ENCODE results near the gene KCNN1. TPM values are rescaled to one million over a fixed set of nuclear protein-coding genes. Genes with fewer than 3 reads are reported as not detected.
"Not testable (repeated sequence)": the region's sequence is repeated elsewhere in the genome, so short reads cannot be mapped to it uniquely, and the experiment has no call there.

KCNN1 gene
- total RNA-seq, result 0.52 TPM

GRCh38 chr19:17966550-17967256 lies at the start of gene KCNN1:
Gene KCNN1, plus strand, starts transcription at chr19:17967107. Its CDS starts 6,782 bp downstream, at chr19:17973889.
- no peak within 1 kb of the TSS for H3K9ac ChIP-seq (ENCODE audit: low read depth in 1 of 3, low read length in 3 of 3)
- H3K27me3 ChIP-seq (ENCODE audit: control insufficient read depth in 3 of 3, insufficient read depth in 3 of 3, low read length in 3 of 3), result peaks cover 28 to 53% (median 53%) of the 10 kb centered on the region in 3 donors
- no peaks in the 10 kb centered on the region for H3K9me3 ChIP-seq (ENCODE audit: control insufficient read depth in 3 of 3, low read length in 3 of 3)
- H3K36me3 ChIP-seq (ENCODE audit: control insufficient read depth in 3 of 3, insufficient read depth in 3 of 3, low read length in 3 of 3), result no peaks in the 10 kb centered on the region
- H3K4me3 ChIP-seq (ENCODE audit: low read length in 3 of 3), result no peak within 1 kb of the TSS
- H3K27ac ChIP-seq (ENCODE audit: low read depth, low read length), result no peak within 1 kb of the TSS
- peaks cover 0 to 2% (median 0%) of the 10 kb centered on the region in 3 donors for H3K4me1 ChIP-seq (ENCODE audit: control insufficient read depth in 3 of 3, insufficient read depth in 3 of 3, low read length in 3 of 3)

GRCh38 chr19:17918151-17918550 lies 48.8 kb upstream of the KCNN1 start:
- not testable (repeated sequence) for H3K36me3 ChIP-seq (ENCODE audit: control insufficient read depth in 3 of 3, insufficient read depth in 3 of 3, low read length in 3 of 3); H3K27me3 ChIP-seq (ENCODE audit: control insufficient read depth in 3 of 3, insufficient read depth in 3 of 3, low read length in 3 of 3); H3K27ac ChIP-seq (ENCODE audit: low read depth, low read length); H3K4me3 ChIP-seq (ENCODE audit: low read length in 3 of 3); H3K9ac ChIP-seq (ENCODE audit: low read depth in 1 of 3, low read length in 3 of 3); H3K9me3 ChIP-seq (ENCODE audit: control insufficient read depth in 3 of 3, low read length in 3 of 3); H3K4me1 ChIP-seq (ENCODE audit: control insufficient read depth in 3 of 3, insufficient read depth in 3 of 3, low read length in 3 of 3)

GRCh38 chr19:17919122-17919521 lies 47.8 kb upstream of the KCNN1 start:
- not testable (repeated sequence) for H3K9ac ChIP-seq (ENCODE audit: low read depth in 1 of 3, low read length in 3 of 3); H3K4me1 ChIP-seq (ENCODE audit: control insufficient read depth in 3 of 3, insufficient read depth in 3 of 3, low read length in 3 of 3); H3K36me3 ChIP-seq (ENCODE audit: control insufficient read depth in 3 of 3, insufficient read depth in 3 of 3, low read length in 3 of 3); H3K9me3 ChIP-seq (ENCODE audit: control insufficient read depth in 3 of 3, low read length in 3 of 3); H3K27ac ChIP-seq (ENCODE audit: low read depth, low read length); H3K27me3 ChIP-seq (ENCODE audit: control insufficient read depth in 3 of 3, insufficient read depth in 3 of 3, low read length in 3 of 3); H3K4me3 ChIP-seq (ENCODE audit: low read length in 3 of 3)

- Histone ChIP-seq H3K4me3 (ENCODE audit: low read length in 3 of 3) (no peak overlapping the region), H3K27ac (ENCODE audit: low read depth, low read length) (no peak overlapping the region), H3K9me3 (ENCODE audit: control insufficient read depth in 3 of 3, low read length in 3 of 3) (no peaks in the 10 kb centered on the region), H3K27me3 (ENCODE audit: control insufficient read depth in 3 of 3, insufficient read depth in 3 of 3, low read length in 3 of 3) (peaks cover 0 to 7% (median 0%) of the 10 kb centered on the region in 3 donors), H3K4me1 (ENCODE audit: control insufficient read depth in 3 of 3, insufficient read depth in 3 of 3, low read length in 3 of 3) (no peaks in the 10 kb centered on the region), H3K36me3 (ENCODE audit: control insufficient read depth in 3 of 3, insufficient read depth in 3 of 3, low read length in 3 of 3) (no peaks in the 10 kb centered on the region), H3K9ac (ENCODE audit: low read depth in 1 of 3, low read length in 3 of 3) (no peak overlapping the region)
Measured at GRCh38 chr19:17920527-17920926, 46.4 kb upstream of the KCNN1 start.

GRCh38 chr19:17922138-17922537 lies 44.8 kb upstream of the KCNN1 start:
- Histone ChIP-seq H3K4me1 (ENCODE audit: control insufficient read depth in 3 of 3, insufficient read depth in 3 of 3, low read length in 3 of 3) (no peaks in the 10 kb centered on the region), H3K36me3 (ENCODE audit: control insufficient read depth in 3 of 3, insufficient read depth in 3 of 3, low read length in 3 of 3) (no peaks in the 10 kb centered on the region), H3K27ac (ENCODE audit: low read depth, low read length) (no peak overlapping the region), H3K9ac (ENCODE audit: low read depth in 1 of 3, low read length in 3 of 3) (no peak overlapping the region), H3K27me3 (ENCODE audit: control insufficient read depth in 3 of 3, insufficient read depth in 3 of 3, low read length in 3 of 3) (peaks cover 0 to 3% (median 0%) of the 10 kb centered on the region in 3 donors), H3K9me3 (ENCODE audit: control insufficient read depth in 3 of 3, low read length in 3 of 3) (no peaks in the 10 kb centered on the region), H3K4me3 (ENCODE audit: low read length in 3 of 3) (no peak overlapping the region)

GRCh38 chr19:17926044-17926443 lies 40.9 kb upstream of the KCNN1 start:
- Histone ChIP-seq H3K9me3 (ENCODE audit: control insufficient read depth in 3 of 3, low read length in 3 of 3) (no peaks in the 10 kb centered on the region), H3K27me3 (ENCODE audit: control insufficient read depth in 3 of 3, insufficient read depth in 3 of 3, low read length in 3 of 3) (peaks cover 0 to 3% (median 0%) of the 10 kb centered on the region in 3 donors), H3K4me3 (ENCODE audit: low read length in 3 of 3) (no peak overlapping the region), H3K27ac (ENCODE audit: low read depth, low read length) (no peak overlapping the region), H3K4me1 (ENCODE audit: control insufficient read depth in 3 of 3, insufficient read depth in 3 of 3, low read length in 3 of 3) (no peaks in the 10 kb centered on the region), H3K36me3 (ENCODE audit: control insufficient read depth in 3 of 3, insufficient read depth in 3 of 3, low read length in 3 of 3) (no peaks in the 10 kb centered on the region), H3K9ac (ENCODE audit: low read depth in 1 of 3, low read length in 3 of 3) (no peak overlapping the region)

- Histone ChIP-seq H3K9ac (ENCODE audit: low read depth in 1 of 3, low read length in 3 of 3) (no peak overlapping the region), H3K36me3 (ENCODE audit: control insufficient read depth in 3 of 3, insufficient read depth in 3 of 3, low read length in 3 of 3) (no peaks in the 10 kb centered on the region), H3K27me3 (ENCODE audit: control insufficient read depth in 3 of 3, insufficient read depth in 3 of 3, low read length in 3 of 3) (peaks cover 0 to 5% (median 3%) of the 10 kb centered on the region in 3 donors), H3K27ac (ENCODE audit: low read depth, low read length) (no peak overlapping the region), H3K4me1 (ENCODE audit: control insufficient read depth in 3 of 3, insufficient read depth in 3 of 3, low read length in 3 of 3) (peaks cover 17 to 19% (median 18%) of the 10 kb centered on the region in 3 donors), H3K4me3 (ENCODE audit: low read length in 3 of 3) (no peak overlapping the region), H3K9me3 (ENCODE audit: control insufficient read depth in 3 of 3, low read length in 3 of 3) (no peaks in the 10 kb centered on the region)
Measured at GRCh38 chr19:17929056-17929455, 37.9 kb upstream of the KCNN1 start.

- Histone ChIP-seq H3K9me3 (ENCODE audit: control insufficient read depth in 3 of 3, low read length in 3 of 3) (no peaks in the 10 kb centered on the region), H3K4me1 (ENCODE audit: control insufficient read depth in 3 of 3, insufficient read depth in 3 of 3, low read length in 3 of 3) (peaks cover 18 to 21% (median 21%) of the 10 kb centered on the region in 3 donors), H3K27me3 (ENCODE audit: control insufficient read depth in 3 of 3, insufficient read depth in 3 of 3, low read length in 3 of 3) (peaks cover 0 to 5% (median 0%) of the 10 kb centered on the region in 3 donors), H3K36me3 (ENCODE audit: control insufficient read depth in 3 of 3, insufficient read depth in 3 of 3, low read length in 3 of 3) (peaks cover 3 to 7% (median 4%) of the 10 kb centered on the region in 3 donors), H3K4me3 (ENCODE audit: low read length in 3 of 3) (peak overlapping the region; percentile 83 to 95 (median 92)), H3K27ac (ENCODE audit: low read depth, low read length) (no peak overlapping the region), H3K9ac (ENCODE audit: low read depth in 1 of 3, low read length in 3 of 3) (peak overlapping the region; percentile 91 to 96 (median 96))
Measured at GRCh38 chr19:17931532-17932191, 35.2 kb upstream of the KCNN1 start.

GRCh38 chr19:17932485-17933338 lies 34.2 kb upstream of the KCNN1 start, which contains the start of gene CCDC124:
Gene CCDC124, plus strand, starts transcription at chr19:17933015. Its CDS starts 3,406 bp downstream, at chr19:17936421.
- Histone ChIP-seq H3K4me3 (ENCODE audit: low read length in 3 of 3) (peak within 1 kb of the TSS; percentile 83 to 95 (median 92)), H3K27ac (ENCODE audit: low read depth, low read length) (peak within 1 kb of the TSS; percentile 84), H3K9me3 (ENCODE audit: control insufficient read depth in 3 of 3, low read length in 3 of 3) (no peaks in the 10 kb centered on the region), H3K36me3 (ENCODE audit: control insufficient read depth in 3 of 3, insufficient read depth in 3 of 3, low read length in 3 of 3) (peaks cover 5 to 11% (median 6%) of the 10 kb centered on the region in 3 donors), H3K27me3 (ENCODE audit: control insufficient read depth in 3 of 3, insufficient read depth in 3 of 3, low read length in 3 of 3) (peaks cover 0 to 5% (median 0%) of the 10 kb centered on the region in 3 donors), H3K4me1 (ENCODE audit: control insufficient read depth in 3 of 3, insufficient read depth in 3 of 3, low read length in 3 of 3) (peaks cover 18 to 21% (median 21%) of the 10 kb centered on the region in 3 donors), H3K9ac (ENCODE audit: low read depth in 1 of 3, low read length in 3 of 3) (peak within 1 kb of the TSS; percentile 91 to 96 (median 96))
